Measurements from ENCODE around the gene RAB44.

GRCh38 chr6:36757943-36758508 is 60.4 kb downstream of the RAB44 start:
- TF ChIP-seq CTCF (IDR thresholded peaks at IDR 0.05) = no peak
- no peak for TF ChIP-seq EZH2 (IDR thresholded peaks at IDR 0.05)
- no peak for TF ChIP-seq EZH2phosphoT487 (IDR thresholded peaks at IDR 0.05)
